GM23338 (cell line): Measurements from ENCODE around the gene RAB1B. TPM values are rescaled to one million over a fixed set of nuclear protein-coding genes. Genes with fewer than 3 reads are reported as not detected.

Source experiments
- ATAC-seq: fragments of 200-7000 bp; cut with Tn5 transposase; 3 replicates; pipeline ENCODE4 v1.9.1; 2020
- DNase-seq: peaks from one replicate; pipeline ENCODE4 v3.0.0-alpha.2; 2015; ENCODE audit warnings: low spot score
- H2AFZ ChIP-seq: fragments of 200-600 bp; sonication (generic); 2 replicates; pipeline ENCODE4 v1.8.0; 2016; ENCODE audit warnings: antibody characterized with exemption, mild to moderate bottlenecking, moderate library complexity
- H3F3A ChIP-seq: fragments of 200-600 bp; sonication (generic); replicated peaks from 2 replicates; pipeline ENCODE4 v1.8.0; 2017; ENCODE audit warnings: antibody characterized with exemption, mixed run types, low read depth
- H3K27ac ChIP-seq: fragments of 200-600 bp; sonication (generic); 2 replicates; pipeline ENCODE4 v1.6.1; 2016; ENCODE audit warnings: low read depth
- H3K27me3 ChIP-seq: fragments of 200-600 bp; sonication (generic); 2 replicates; pipeline ENCODE4 v1.8.0; 2016; ENCODE audit warnings: mild to moderate bottlenecking, mixed run types, moderate library complexity; ENCODE audit not compliant: insufficient read depth
- H3K36me3 ChIP-seq: fragments of 200-600 bp; sonication (generic); 2 replicates; pipeline ENCODE4 v1.8.0; 2016; ENCODE audit warnings: mild to moderate bottlenecking; ENCODE audit not compliant: insufficient read depth
- H3K4me1 ChIP-seq: fragments of 200-600 bp; sonication (generic); 2 replicates; pipeline ENCODE4 v1.8.0; 2016; ENCODE audit warnings: mild to moderate bottlenecking, moderate library complexity; ENCODE audit not compliant: insufficient read depth
- H3K4me2 ChIP-seq: fragments of 200-600 bp; sonication (generic); 2 replicates; pipeline ENCODE4 v1.7.1; 2017; ENCODE audit warnings: mixed run types
- H3K4me3 ChIP-seq: fragments of 200-600 bp; sonication (generic); 2 replicates; pipeline ENCODE4 v1.6.1; 2016; ENCODE audit warnings: mixed run types
- H3K79me2 ChIP-seq: fragments of 200-600 bp; sonication (generic); replicated peaks from 2 replicates; pipeline ENCODE4 v1.8.0; 2017; ENCODE audit warnings: mild to moderate bottlenecking; ENCODE audit not compliant: insufficient read depth
- H3K9me2 ChIP-seq: fragments of 200-600 bp; sonication (generic); 2 replicates; pipeline ENCODE4 v1.8.0; 2017; ENCODE audit not compliant: insufficient read depth
- H4K20me1 ChIP-seq: fragments of 200-600 bp; sonication (generic); replicated peaks from 2 replicates; pipeline ENCODE4 v1.8.0; 2017; ENCODE audit warnings: mild to moderate bottlenecking; ENCODE audit not compliant: insufficient read depth
- H3K27ac Mint-ChIP-seq: 2 replicates; pipeline ENCODE4 v1.8.0; 2020; ENCODE audit warnings: inconsistent platforms, mild to moderate bottlenecking, moderate library complexity, mixed read lengths
- H3K27me3 Mint-ChIP-seq: 3 replicates; pipeline ENCODE4 v1.8.0; 2022; ENCODE audit warnings: low read depth, mild to moderate bottlenecking, moderate library complexity, mixed read lengths, inconsistent platforms; ENCODE audit not compliant: insufficient read depth, poor library complexity
- H3K36me3 Mint-ChIP-seq: 3 replicates; pipeline ENCODE4 v1.8.0; 2021; ENCODE audit warnings: low read depth, mild to moderate bottlenecking, inconsistent platforms, moderate library complexity, mixed read lengths
- H3K4me1 Mint-ChIP-seq: 3 replicates; pipeline ENCODE4 v1.8.0; 2020; ENCODE audit warnings: mild to moderate bottlenecking, inconsistent platforms, mixed read lengths
- H3K4me3 Mint-ChIP-seq: 3 replicates; pipeline ENCODE4 v1.8.0; 2021; ENCODE audit warnings: moderate library complexity, mild to moderate bottlenecking, inconsistent platforms, mixed read lengths
- H3K9me3 Mint-ChIP-seq: 3 replicates; pipeline ENCODE4 v1.8.0; 2020; ENCODE audit warnings: moderate library complexity, mild to moderate bottlenecking, inconsistent platforms, mixed read lengths
- CREB1 ChIP-seq: fragments of 250-450 bp; sonication (Bioruptor Pico); IDR thresholded peaks from 2 replicates; pipeline ENCODE4 v1.5.0; 2020; ENCODE audit warnings: low read depth, mild to moderate bottlenecking, moderate library complexity
- CTCF ChIP-seq, 2 experiments: fragments of 200-600 bp in 1 of 2; sonication (generic) in 1 of 2; conservative IDR thresholded peaks; 2 replicates each; pipeline versions ENCODE4 v1.5.1 to v1.6.1; 2016 to 2017; ENCODE audit warnings: antibody characterized with exemption in 2 of 2, low read depth in 2 of 2, mild to moderate bottlenecking in 2 of 2, moderate library complexity in 1 of 2
- ETS1 ChIP-seq: IDR thresholded peaks from 2 replicates; pipeline ENCODE4 v1.6.1; 2016; ENCODE audit warnings: antibody characterized with exemption
- EZH2 ChIP-seq: fragments of 200-600 bp; sonication (generic); IDR thresholded peaks from one replicate; pipeline ENCODE4 v1.8.0; 2017; ENCODE audit warnings: antibody characterized with exemption, mild to moderate bottlenecking, low read depth; ENCODE audit not compliant: unreplicated experiment
- EZH2phosphoT487 ChIP-seq: fragments of 200-600 bp; sonication (generic); IDR thresholded peaks from one replicate; pipeline ENCODE4 v1.8.1; 2018; ENCODE audit warnings: antibody characterized with exemption; ENCODE audit not compliant: unreplicated experiment
- JUNB ChIP-seq: IDR thresholded peaks from one replicate; pipeline ENCODE4 v1.6.1; 2016; ENCODE audit warnings: antibody characterized with exemption; ENCODE audit not compliant: unreplicated experiment
- NANOG ChIP-seq: IDR thresholded peaks from 2 replicates; pipeline ENCODE4 v1.6.1; 2016; ENCODE audit warnings: antibody characterized with exemption, borderline replicate concordance
- POLR2AphosphoS5 ChIP-seq: IDR thresholded peaks from 2 replicates; pipeline ENCODE4 v1.6.1; 2016; ENCODE audit warnings: antibody characterized with exemption, low read depth
- STAT1 ChIP-seq: IDR thresholded peaks from one replicate; pipeline ENCODE4 v1.6.1; 2016; ENCODE audit warnings: antibody characterized with exemption; ENCODE audit not compliant: unreplicated experiment
- ZNF114 ChIP-seq: fragments of 250-450 bp; sonication (Bioruptor Pico); IDR thresholded peaks from 2 replicates; pipeline ENCODE4 v1.5.0; 2020; ENCODE audit warnings: mild to moderate bottlenecking, moderate library complexity
- ZNF462 ChIP-seq: fragments of 250-450 bp; sonication (Bioruptor Pico); IDR thresholded peaks from 2 replicates; pipeline ENCODE4 v1.5.0; 2020; ENCODE audit warnings: mild to moderate bottlenecking, moderate library complexity
- polyA plus RNA-seq: library from polyadenylated mRNA; unstranded; fragments of >200 nt; fragmentation: Nextera tagmentation; extraction: Ambion mirVana; gene quantifications from 2 replicates; pipeline ENCODE4 v1.2.1, GENCODE V29; 2016
- total RNA-seq: library from RNA; depleted of rRNA; stranded (reverse); fragments of >200 nt; shearing (Covaris generic); gene quantifications from 2 replicates; pipeline ENCODE4 v1.2.3, GENCODE V29; 2014

Gene RAB1B
- total and polyA plus RNA-seq, 2 experiments from 2014 or later, result 30.5 to 92.7 TPM

- TF ChIP-seq ETS1 (no peak), ZNF114 (CRISPR knock-in tag) (no peak), ZNF462 (CRISPR knock-in tag) (no peak), EZH2phosphoT487 (no peak), JUNB (no peak)
These were observed 44.1 kb upstream of the RAB1B start (continued) for GRCh38 chr11:66224226-66224855.

GRCh38 chr11:66225066-66225465 lies 43.4 kb upstream of the RAB1B start:
- Histone ChIP-seq H3K27ac (no peak overlapping the region), H2AFZ (no peak overlapping the region), H3K27me3 (no peaks in the 10 kb centered on the region), H3K79me2 (no peaks in the 10 kb centered on the region), H3K4me1 (peaks cover 14% of the 10 kb centered on the region; the same call in 1 of the 2 replicates), H3F3A (peaks cover 10% of the 10 kb centered on the region; the same call in 1 of the 2 replicates), H3K4me2 (no peak overlapping the region), H3K36me3 (no peaks in the 10 kb centered on the region), H3K4me3 (no peak overlapping the region), H3K9me2 (no peaks in the 10 kb centered on the region), H4K20me1 (0 out of 2 replicates have a peak, but pooled peaks cover 2% of the 10 kb centered on the region)
- Mint-ChIP-seq H3K36me3 (no peaks in the 10 kb centered on the region; the same call in 2 of the 3 replicates), H3K4me3 (no peak overlapping the region), H3K27me3 (peaks cover 11% of the 10 kb centered on the region), H3K9me3 (no peaks in the 10 kb centered on the region), H3K4me1 (peaks cover 24% of the 10 kb centered on the region), H3K27ac (no peak overlapping the region)
- ATAC-seq (no peak), DNase-seq (no peak)
- TF ChIP-seq JUNB (no peak), CREB1 (CRISPR knock-in tag) (no peak), STAT1 (no peak), CTCF (conservative IDR thresholded peaks at IDR 0.05; ENCODE audit: low read depth in 2 of 2) (no peak), POLR2AphosphoS5 (no peak), NANOG (no peak), ZNF114 (CRISPR knock-in tag) (no peak), EZH2 (no peak)
